HG03342 (cell line): ENCODE measurements around the gene MED13.
"Not testable (repeated sequence)": the region's sequence is repeated elsewhere in the genome, so short reads cannot be mapped to it uniquely, and the experiment has no call there.

ENCODE experiments used
- ATAC-seq: cut with Tn5 transposase; IDR thresholded peaks from one replicate; pipeline ENCODE4 v1.9.1; 2021; ENCODE audit warnings: mild to moderate bottlenecking, moderate library complexity; ENCODE audit not compliant: unreplicated experiment

The MED13 gene

GRCh38 chr17:61927208-61928100, 137.6 kb downstream of the MED13 start, which contains the start of gene INTS2:
INTS2 (minus strand) TSS chr17:61927982; CDS start chr17:61926644, 1,338 bp downstream.
- peak; percentile 80 for ATAC-seq

GRCh38 chr17:61926826-61927207, 138.3 kb downstream of the MED13 start:
- peak; percentile 11 for ATAC-seq

GRCh38 chr17:61915162-61915561, 149.9 kb downstream of the MED13 start:
- ATAC-seq: not testable (repeated sequence)

- no peak for ATAC-seq
These were observed 156.6 kb downstream of the MED13 start for GRCh38 chr17:61908292-61909037.

GRCh38 chr17:61907361-61907760, 157.7 kb downstream of the MED13 start:
- ATAC-seq: no peak

GRCh38 chr17:61904094-61904710, 160.9 kb downstream of the MED13 start:
- no peak for ATAC-seq

- no peak for ATAC-seq
These were observed 161.8 kb downstream of the MED13 start for GRCh38 chr17:61903251-61903650.

- no peak for ATAC-seq
These were observed 167.4 kb downstream of the MED13 start for GRCh38 chr17:61897548-61898180.

- no peak for ATAC-seq
These were observed 169.7 kb downstream of the MED13 start for GRCh38 chr17:61895391-61895790.

- ATAC-seq: not testable (repeated sequence)
These were observed 170.8 kb downstream of the MED13 start for GRCh38 chr17:61894310-61894709.
